ENCODE data around the gene CD40.

DNA sequence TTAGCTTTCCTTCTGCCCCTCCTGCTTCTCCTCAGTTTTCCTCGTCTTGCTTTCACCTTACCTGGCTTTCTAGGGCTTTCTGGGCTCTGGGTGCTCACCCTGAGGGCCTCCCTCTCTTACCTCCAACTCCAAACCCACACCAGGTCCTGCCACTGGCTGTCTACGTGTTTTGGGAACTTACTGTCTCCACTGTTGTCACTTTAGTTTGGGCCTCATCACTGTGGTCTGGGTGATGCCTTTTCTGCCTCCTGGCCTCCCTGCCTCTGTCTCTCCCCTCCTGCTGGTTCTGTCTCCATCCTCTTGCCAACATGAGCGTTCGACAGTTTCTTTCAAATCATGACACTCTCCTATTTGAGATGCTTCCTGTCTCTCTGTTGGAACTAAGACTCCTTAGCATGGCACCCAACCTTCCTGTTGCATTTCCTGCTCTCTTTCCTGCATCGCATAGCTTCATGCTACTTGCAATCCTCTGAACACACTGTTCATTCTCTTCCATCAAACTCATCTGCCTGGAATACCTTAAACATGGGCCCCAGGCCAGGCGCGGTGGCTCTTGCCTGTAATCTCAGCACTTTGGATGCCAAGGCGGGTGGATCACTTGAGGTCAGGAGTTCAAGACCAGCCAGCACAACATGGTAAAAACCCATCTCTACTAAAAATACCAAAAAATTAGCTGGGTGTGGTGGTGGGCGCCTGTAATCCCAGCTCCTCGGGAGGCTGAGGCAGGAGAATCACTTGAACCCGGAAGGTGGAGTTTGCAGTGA lies 5.5 kb downstream of the CD40 start:
- TF ChIP-seq KDM1A (IDR thresholded peaks at IDR 0.05; ENCODE audit: low read depth) = no peak
- TF ChIP-seq, protein P1, sequence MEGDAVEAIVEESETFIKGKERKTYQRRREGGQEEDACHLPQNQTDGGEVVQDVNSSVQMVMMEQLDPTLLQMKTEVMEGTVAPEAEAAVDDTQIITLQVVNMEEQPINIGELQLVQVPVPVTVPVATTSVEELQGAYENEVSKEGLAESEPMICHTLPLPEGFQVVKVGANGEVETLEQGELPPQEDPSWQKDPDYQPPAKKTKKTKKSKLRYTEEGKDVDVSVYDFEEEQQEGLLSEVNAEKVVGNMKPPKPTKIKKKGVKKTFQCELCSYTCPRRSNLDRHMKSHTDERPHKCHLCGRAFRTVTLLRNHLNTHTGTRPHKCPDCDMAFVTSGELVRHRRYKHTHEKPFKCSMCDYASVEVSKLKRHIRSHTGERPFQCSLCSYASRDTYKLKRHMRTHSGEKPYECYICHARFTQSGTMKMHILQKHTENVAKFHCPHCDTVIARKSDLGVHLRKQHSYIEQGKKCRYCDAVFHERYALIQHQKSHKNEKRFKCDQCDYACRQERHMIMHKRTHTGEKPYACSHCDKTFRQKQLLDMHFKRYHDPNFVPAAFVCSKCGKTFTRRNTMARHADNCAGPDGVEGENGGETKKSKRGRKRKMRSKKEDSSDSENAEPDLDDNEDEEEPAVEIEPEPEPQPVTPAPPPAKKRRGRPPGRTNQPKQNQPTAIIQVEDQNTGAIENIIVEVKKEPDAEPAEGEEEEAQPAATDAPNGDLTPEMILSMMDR (IDR thresholded peaks at IDR 0.05) = no peak
- TF ChIP-seq, protein P2, sequence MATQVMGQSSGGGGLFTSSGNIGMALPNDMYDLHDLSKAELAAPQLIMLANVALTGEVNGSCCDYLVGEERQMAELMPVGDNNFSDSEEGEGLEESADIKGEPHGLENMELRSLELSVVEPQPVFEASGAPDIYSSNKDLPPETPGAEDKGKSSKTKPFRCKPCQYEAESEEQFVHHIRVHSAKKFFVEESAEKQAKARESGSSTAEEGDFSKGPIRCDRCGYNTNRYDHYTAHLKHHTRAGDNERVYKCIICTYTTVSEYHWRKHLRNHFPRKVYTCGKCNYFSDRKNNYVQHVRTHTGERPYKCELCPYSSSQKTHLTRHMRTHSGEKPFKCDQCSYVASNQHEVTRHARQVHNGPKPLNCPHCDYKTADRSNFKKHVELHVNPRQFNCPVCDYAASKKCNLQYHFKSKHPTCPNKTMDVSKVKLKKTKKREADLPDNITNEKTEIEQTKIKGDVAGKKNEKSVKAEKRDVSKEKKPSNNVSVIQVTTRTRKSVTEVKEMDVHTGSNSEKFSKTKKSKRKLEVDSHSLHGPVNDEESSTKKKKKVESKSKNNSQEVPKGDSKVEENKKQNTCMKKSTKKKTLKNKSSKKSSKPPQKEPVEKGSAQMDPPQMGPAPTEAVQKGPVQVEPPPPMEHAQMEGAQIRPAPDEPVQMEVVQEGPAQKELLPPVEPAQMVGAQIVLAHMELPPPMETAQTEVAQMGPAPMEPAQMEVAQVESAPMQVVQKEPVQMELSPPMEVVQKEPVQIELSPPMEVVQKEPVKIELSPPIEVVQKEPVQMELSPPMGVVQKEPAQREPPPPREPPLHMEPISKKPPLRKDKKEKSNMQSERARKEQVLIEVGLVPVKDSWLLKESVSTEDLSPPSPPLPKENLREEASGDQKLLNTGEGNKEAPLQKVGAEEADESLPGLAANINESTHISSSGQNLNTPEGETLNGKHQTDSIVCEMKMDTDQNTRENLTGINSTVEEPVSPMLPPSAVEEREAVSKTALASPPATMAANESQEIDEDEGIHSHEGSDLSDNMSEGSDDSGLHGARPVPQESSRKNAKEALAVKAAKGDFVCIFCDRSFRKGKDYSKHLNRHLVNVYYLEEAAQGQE (IDR thresholded peaks at IDR 0.05) = no peak
- TF ChIP-seq JUNB (IDR thresholded peaks at IDR 0.05) = no peak
- no peak for TF ChIP-seq POLR2A (IDR thresholded peaks at IDR 0.05; ENCODE audit: low read length)
- TF ChIP-seq CEBPB (IDR thresholded peaks at IDR 0.05) = no peak

Data from A549 (cell line).